HG03457 (cell line): Measurements from ENCODE around the gene PELI2.

Experiments
- ATAC-seq: cut with Tn5 transposase; IDR thresholded peaks from one replicate; pipeline ENCODE4 v1.9.1; 2021; ENCODE audit warnings: moderate number of reproducible peaks; ENCODE audit not compliant: unreplicated experiment

The PELI2 gene

GRCh38 chr14:56289155-56289554 lies 170.9 kb downstream of the PELI2 start:
- no peak for ATAC-seq

GRCh38 chr14:56290195-56290594 lies 172.0 kb downstream of the PELI2 start:
- ATAC-seq: no peak

DNA sequence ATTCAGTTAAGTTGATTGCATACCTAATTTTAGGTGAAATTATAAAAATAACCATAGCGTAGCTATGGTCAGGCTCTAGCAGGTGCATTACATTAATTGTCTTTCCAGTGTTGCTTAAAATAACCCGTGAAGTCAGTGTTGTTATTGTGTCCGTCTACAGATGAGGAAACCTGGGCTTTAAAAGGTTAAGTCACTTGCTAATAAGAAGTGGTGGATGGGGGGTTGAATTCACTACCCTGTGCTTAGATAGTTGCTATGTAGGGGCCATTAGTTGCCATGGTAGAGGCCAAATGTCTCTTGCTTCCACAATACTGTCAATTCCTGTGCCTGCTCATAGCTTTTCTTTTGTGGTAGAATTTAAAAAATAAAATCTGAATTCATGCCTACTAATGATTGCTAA lies 174.8 kb downstream of the PELI2 start:
- ATAC-seq: no peak

GRCh38 chr14:56293506-56293905 lies 175.3 kb downstream of the PELI2 start:
- no peak for ATAC-seq

DNA sequence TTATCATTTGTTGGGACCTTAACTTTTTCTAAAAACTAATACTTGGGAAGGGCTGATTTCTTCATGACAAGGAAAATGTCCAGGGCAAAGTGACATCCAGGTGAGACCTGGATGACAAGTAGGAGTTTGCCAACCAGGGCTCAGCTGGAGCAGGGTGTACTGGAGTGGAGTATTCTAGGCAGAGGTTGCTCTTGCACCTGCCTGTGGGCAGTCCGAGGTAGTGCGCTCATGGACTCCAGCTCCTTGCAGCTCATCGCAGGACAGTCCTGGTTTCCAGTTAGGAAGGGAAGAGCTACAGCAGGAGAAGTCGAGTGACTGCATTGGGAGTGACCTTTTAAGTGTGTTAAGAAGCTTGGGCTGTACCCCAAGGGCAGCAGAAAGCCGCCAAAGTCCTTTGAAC lies 175.9 kb downstream of the PELI2 start:
- no peak for ATAC-seq

DNA sequence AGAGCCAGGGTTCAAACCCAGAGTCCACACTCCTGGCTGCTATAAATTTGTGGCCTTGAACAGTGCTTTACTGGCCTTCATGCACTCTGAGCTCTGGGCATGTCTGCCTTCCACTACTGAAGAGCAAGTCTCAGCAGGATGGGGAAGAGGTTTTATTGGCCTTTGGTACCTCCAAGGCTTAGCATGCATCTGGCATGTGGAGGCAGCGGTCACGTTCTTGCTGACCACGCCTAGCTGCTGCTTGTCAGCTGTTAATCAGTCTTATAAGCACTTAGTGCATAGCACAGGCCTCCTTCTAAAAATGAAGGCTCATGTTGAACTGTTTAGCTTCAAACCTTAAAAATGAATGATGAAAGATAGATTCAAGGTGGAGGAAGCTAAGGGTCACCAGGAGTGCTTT lies 177.5 kb downstream of the PELI2 start:
- no peak for ATAC-seq

DNA sequence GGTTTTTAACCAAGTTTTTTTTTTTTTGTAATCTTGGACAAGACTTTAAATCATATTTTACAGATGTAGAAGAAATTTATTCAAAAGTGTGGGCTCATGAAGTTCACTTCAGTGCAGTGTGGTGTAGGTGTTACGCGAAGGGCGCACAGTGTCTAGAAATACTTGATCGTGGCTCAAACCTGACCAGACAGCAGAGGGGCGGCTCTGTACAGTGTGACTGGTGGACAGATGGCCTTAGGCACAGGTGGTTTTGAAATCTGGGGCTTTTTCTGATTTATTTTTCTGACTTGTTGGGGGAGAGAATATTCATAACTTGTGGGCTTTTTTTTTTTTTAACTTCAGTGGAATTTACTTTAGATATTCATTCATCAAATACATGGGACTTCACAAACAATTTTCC lies 179.2 kb downstream of the PELI2 start:
- ATAC-seq: no peak

- ATAC-seq: no peak
Observed at GRCh38 chr14:56299306-56299984, 181.2 kb downstream of the PELI2 start.

GRCh38 chr14:56300495-56300894 lies 182.3 kb downstream of the PELI2 start:
- no peak for ATAC-seq

GRCh38 chr14:56304456-56304855 lies 186.2 kb downstream of the PELI2 start:
- ATAC-seq: no peak

DNA sequence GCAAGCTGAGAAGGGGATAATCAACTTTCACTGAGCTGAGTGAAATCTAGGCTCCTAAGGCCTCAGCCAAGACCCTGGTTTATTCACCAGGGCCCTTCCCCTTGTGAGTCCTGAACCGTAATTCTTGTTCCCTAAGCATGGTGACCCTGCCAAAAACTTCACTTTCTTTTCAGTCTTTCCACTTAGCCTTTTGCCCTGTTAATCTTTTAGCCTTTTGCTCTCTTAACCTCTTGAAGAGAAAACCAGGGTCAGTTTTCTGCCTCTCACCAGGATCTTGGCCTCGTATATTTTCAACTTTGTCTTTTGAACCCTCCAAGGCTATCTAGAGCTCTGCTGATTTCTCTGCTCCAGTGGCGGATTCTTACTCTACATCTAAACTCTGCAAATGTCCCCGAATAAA lies 191.0 kb downstream of the PELI2 start:
- no peak for ATAC-seq

GRCh38 chr14:56310643-56311042 lies 192.4 kb downstream of the PELI2 start:
- no peak for ATAC-seq

DNA sequence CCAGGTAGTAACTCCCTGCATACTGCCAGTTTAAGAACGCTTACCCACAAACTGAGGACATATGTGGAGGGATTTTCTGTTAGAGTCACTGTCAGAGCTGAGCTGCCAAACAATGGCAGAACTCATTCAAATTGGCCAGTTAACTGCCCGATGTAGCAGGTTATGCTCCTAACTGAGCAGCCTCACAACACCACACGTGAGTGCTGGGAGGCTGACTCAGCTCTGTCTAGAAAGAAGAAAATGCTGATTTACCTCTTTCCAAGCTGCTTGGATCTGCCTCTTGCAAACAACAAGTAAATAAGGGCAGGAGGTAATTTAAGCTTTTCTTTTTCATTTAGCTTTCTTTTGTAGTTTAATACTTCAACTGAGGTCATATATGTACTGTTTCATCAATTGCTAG lies 195.6 kb downstream of the PELI2 start:
- no peak for ATAC-seq

GRCh38 chr14:56318393-56319115 lies 200.3 kb downstream of the PELI2 start:
- ATAC-seq: no peak

- no peak for ATAC-seq
Observed at GRCh38 chr14:56321861-56322260, 203.7 kb downstream of the PELI2 start.

DNA sequence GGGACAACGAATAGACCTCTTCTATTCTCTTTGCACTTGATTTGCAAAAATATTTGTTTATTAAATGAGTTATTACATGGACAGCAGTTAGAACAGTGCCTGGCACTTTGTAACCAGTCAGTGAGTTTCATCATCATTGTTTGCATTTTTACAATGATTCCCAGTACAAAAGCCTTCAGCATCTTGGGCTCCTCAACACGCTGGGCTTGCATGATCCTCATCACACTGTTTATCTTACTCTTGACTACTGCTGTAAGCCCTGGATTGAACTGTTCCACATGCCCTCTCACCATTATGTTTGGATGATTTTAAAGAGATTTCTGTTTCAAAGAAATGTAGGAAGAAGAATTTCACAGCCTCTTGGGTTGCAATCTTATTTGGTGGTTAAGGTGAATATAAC lies 204.3 kb downstream of the PELI2 start:
- no peak for ATAC-seq

DNA sequence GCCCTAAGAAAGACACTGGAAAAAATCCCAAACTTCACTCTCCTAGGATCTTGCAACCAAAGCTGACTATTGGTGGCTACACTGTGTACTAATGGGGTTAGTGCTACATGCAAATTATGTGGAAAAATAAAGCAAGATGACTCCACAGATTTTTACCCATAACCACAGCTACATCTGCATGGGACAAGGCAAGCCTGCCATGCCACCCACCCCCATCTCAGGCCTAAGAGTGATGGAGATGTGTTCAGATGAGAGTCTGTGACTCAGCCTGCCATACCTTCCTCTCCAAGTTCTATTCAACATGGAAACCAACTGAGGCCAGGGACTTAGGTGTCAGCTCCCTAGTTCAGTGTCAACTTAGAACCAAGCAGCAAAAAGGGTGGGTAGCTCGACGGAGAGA lies 206.2 kb downstream of the PELI2 start:
- ATAC-seq: no peak

GRCh38 chr14:56324856-56325699 lies 206.9 kb downstream of the PELI2 start:
- no peak for ATAC-seq

DNA sequence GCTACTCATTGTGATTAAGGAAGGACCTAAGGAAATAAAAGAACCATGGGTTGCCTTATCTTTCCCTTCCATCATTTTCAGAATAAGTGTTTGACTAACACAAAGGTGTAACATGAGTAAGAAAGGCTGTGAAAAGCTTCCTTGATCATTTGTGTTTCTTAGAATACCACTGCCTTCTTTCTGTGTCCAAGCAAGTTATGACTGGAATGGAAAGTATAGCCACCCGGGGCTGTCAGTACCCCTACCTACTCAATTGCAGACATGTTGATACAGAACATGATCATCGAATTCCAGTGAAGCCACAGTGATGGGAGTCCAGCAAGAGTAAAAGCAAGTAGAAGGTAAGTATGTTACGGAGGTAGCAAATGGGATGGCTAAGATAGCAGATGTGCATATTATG lies 209.8 kb downstream of the PELI2 start:
- no peak for ATAC-seq

GRCh38 chr14:56331592-56332216 lies 213.5 kb downstream of the PELI2 start:
- no peak for ATAC-seq
